K562 (cell line): ENCODE measurements around the gene SAMD4A.

ENCODE experiments used
- CHCHD3 ChIP-seq: fragments of 250-450 bp; sonication (Bioruptor Pico); IDR thresholded peaks from 2 replicates; pipeline ENCODE4 v2.1.2; 2022; ENCODE audit warnings: mild to moderate bottlenecking
- CTCF ChIP-seq, 3 experiments: IDR thresholded peaks in 2 of 3; conservative IDR thresholded peaks in 1 of 3; 2 replicates each; pipeline ENCODE4 v1.5.1; 2011 to 2012; ENCODE audit warnings: low read length in 3 of 3, mild to moderate bottlenecking in 3 of 3, control low read depth in 2 of 3, improper control_type of control experiment in 1 of 3, inconsistent platforms in 1 of 3, low read depth in 1 of 3, mixed read lengths in 1 of 3, moderate library complexity in 1 of 3; ENCODE audit not compliant: insufficient read depth in 2 of 3
- KLF16 ChIP-seq: IDR thresholded peaks from 2 replicates; pipeline ENCODE4 v1.6.1; 2016; ENCODE audit warnings: antibody characterized with exemption
- MCM5 ChIP-seq: fragments of 450-650 bp; IDR thresholded peaks from 2 replicates; pipeline ENCODE4 v1.6.1; 2016; ENCODE audit warnings: low read depth
- POLR2A ChIP-seq: fragments of 450-650 bp; conservative IDR thresholded peaks from 2 replicates; pipeline ENCODE4 v1.6.1; 2016
- THAP12 ChIP-seq: fragments of 250-450 bp; sonication (Bioruptor Pico); IDR thresholded peaks from 2 replicates; pipeline ENCODE4 v1.9.0; 2021; ENCODE audit warnings: mild to moderate bottlenecking, inconsistent platforms
- ZBTB11 ChIP-seq, 3 experiments: fragments of 200-800 bp in 1 of 3; fragments of 250-450 bp in 1 of 3; fragments of 450-650 bp in 1 of 3; sonication (Bioruptor Pico) in 1 of 3; sonication (Bioruptor generic) in 1 of 3; formaldehyde crosslinking in 1 of 3; IDR thresholded peaks; 2 replicates each; pipeline versions ENCODE4 v1.6.1 to v1.8.0; 2016 to 2022; ENCODE audit warnings: mild to moderate bottlenecking in 2 of 3, missing genetic modification characterization in 2 of 3, missing compliant biosample characterization in 1 of 3, moderate library complexity in 1 of 3
- ZBTB33 ChIP-seq: sonication (generic); formaldehyde crosslinking; IDR thresholded peaks from 2 replicates; pipeline ENCODE4 v1.8.1; 2023; ENCODE audit warnings: mild to moderate bottlenecking, missing genetic modification reagents
- ZNF274 ChIP-seq: IDR thresholded peaks from 2 replicates; pipeline ENCODE4 v1.6.1; 2011; ENCODE audit warnings: low read depth, mild to moderate bottlenecking, low read length, moderate library complexity, borderline replicate concordance
- ZNF395 ChIP-seq: fragments of 200-800 bp; sonication (Bioruptor generic); IDR thresholded peaks from 2 replicates; pipeline ENCODE4 v1.6.1; 2017; ENCODE audit warnings: missing genetic modification characterization, missing compliant biosample characterization
- ZNF449 ChIP-seq: fragments of 250-450 bp; sonication (Bioruptor Pico); IDR thresholded peaks from 2 replicates; pipeline ENCODE4 v1.8.0; 2022; ENCODE audit warnings: moderate library complexity, mild to moderate bottlenecking, inconsistent platforms

GRCh38 chr14:54828037-54828436 lies 261.1 kb downstream of the SAMD4A start:
- TF ChIP-seq THAP12 (no peak), CTCF (IDR thresholded peaks at IDR 0.05 in 2 of 3, conservative IDR thresholded peaks at IDR 0.05 in 1 of 3; ENCODE audit: insufficient read depth in 2 of 3, low read depth in 1 of 3, low read length in 3 of 3) (no peak), MCM5 (no peak), ZBTB33 (CRISPR knock-in tag) (no peak), POLR2A (no peak), ZBTB11 (CRISPR knock-in tag; IDR thresholded peaks at IDR 0.05) (no peak), ZNF449 (CRISPR knock-in tag) (no peak), ZNF274 (no peak), KLF16 (no peak), CHCHD3 (CRISPR knock-in tag) (no peak), ZNF395 (no peak)
